ENCODE measurements around the gene SH3PXD2A. TPM values are rescaled to one million over a fixed set of nuclear protein-coding genes. Genes with fewer than 3 reads are reported as not detected.

Gene SH3PXD2A
- total and polyA plus RNA-seq, 10 of the 15 experiments (the other 5 are each of a cell fraction or from before 2014, with no cell fraction given) = 0.63 to 14.0 (median 4.4) TPM

DNA sequence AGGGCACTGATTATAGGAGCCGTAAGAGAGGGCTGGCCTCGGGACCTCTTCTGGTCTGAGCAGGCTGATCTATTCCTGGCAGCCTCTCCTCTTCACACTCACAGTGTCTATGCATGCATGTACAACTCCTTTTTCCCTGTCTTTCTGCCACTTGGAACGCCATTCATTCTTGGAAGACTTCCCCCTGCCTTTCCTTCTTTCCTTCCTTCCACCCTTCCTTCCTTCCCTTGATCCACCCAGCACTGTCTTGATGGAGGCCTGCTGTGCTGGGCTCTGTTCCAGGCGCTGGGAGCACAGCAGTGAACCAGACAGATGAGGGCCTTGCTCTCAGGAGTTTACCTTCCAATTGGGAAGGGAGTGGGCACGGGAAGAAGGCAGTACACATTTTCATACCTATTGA is 114.8 kb downstream of the SH3PXD2A start:
- in situ Hi-C loops (cut with MboI) = no loop called here
- no peak for DNase-seq (ENCODE audit: low read depth, low spot score)
- no peaks in the 10 kb centered on the region for H3K79me2 ChIP-seq (ENCODE audit: control insufficient read depth, insufficient read depth, low read length)
- TF ChIP-seq, protein P1, sequence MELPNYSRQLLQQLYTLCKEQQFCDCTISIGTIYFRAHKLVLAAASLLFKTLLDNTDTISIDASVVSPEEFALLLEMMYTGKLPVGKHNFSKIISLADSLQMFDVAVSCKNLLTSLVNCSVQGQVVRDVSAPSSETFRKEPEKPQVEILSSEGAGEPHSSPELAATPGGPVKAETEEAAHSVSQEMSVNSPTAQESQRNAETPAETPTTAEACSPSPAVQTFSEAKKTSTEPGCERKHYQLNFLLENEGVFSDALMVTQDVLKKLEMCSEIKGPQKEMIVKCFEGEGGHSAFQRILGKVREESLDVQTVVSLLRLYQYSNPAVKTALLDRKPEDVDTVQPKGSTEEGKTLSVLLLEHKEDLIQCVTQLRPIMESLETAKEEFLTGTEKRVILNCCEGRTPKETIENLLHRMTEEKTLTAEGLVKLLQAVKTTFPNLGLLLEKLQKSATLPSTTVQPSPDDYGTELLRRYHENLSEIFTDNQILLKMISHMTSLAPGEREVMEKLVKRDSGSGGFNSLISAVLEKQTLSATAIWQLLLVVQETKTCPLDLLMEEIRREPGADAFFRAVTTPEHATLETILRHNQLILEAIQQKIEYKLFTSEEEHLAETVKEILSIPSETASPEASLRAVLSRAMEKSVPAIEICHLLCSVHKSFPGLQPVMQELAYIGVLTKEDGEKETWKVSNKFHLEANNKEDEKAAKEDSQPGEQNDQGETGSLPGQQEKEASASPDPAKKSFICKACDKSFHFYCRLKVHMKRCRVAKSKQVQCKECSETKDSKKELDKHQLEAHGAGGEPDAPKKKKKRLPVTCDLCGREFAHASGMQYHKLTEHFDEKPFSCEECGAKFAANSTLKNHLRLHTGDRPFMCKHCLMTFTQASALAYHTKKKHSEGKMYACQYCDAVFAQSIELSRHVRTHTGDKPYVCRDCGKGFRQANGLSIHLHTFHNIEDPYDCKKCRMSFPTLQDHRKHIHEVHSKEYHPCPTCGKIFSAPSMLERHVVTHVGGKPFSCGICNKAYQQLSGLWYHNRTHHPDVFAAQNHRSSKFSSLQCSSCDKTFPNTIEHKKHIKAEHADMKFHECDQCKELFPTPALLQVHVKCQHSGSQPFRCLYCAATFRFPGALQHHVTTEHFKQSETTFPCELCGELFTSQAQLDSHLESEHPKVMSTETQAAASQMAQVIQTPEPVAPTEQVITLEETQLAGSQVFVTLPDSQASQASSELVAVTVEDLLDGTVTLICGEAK (IDR thresholded peaks at IDR 0.05; ENCODE audit: borderline replicate concordance) = no peak
- TF ChIP-seq EGR1 (IDR thresholded peaks at IDR 0.05; ENCODE audit: borderline replicate concordance in 1 of 2, low read depth in 2 of 2, low read length in 2 of 2) = no peak
- no peak for TF ChIP-seq NBN (IDR thresholded peaks at IDR 0.05)
- no peak for TF ChIP-seq TARDBP (IDR thresholded peaks at IDR 0.05; ENCODE audit: borderline replicate concordance)
- TF ChIP-seq E2F4 (IDR thresholded peaks at IDR 0.05; ENCODE audit: low read depth, low read length) = no peak
- no peak for TF ChIP-seq HDGF (IDR thresholded peaks at IDR 0.05)
- TF ChIP-seq SREBF1 (IDR thresholded peaks at IDR 0.05; ENCODE audit: low read length) = no peak
- TF ChIP-seq ESRRA (IDR thresholded peaks at IDR 0.05; ENCODE audit: low read length) = no peak
- TF ChIP-seq HDAC6 (IDR thresholded peaks at IDR 0.05; ENCODE audit: unreplicated experiment) = no peak
- TF ChIP-seq MTA3 (IDR thresholded peaks at IDR 0.05; ENCODE audit: borderline replicate concordance, low read length) = no peak
- no peak for TF ChIP-seq GABPA (IDR thresholded peaks at IDR 0.05; ENCODE audit: low read depth)
- no peak for TF ChIP-seq NFYA (IDR thresholded peaks at IDR 0.05; ENCODE audit: borderline replicate concordance, low read depth, low read length)
- no peak for TF ChIP-seq MYB (IDR thresholded peaks at IDR 0.05; ENCODE audit: borderline replicate concordance, low read depth, low read length)
- no peak for TF ChIP-seq KAT2A (conservative IDR thresholded peaks at IDR 0.05; ENCODE audit: control insufficient read depth, low read depth, low read length)
- TF ChIP-seq PBX3 (IDR thresholded peaks at IDR 0.05; ENCODE audit: insufficient replicate concordance, low read depth, low read length) = no peak
- no peak for TF ChIP-seq HDAC2 (IDR thresholded peaks at IDR 0.05)
- no peak for TF ChIP-seq ZNF207 (IDR thresholded peaks at IDR 0.05; ENCODE audit: borderline replicate concordance)
- no peak for TF ChIP-seq IKZF2 (IDR thresholded peaks at IDR 0.05)
- no peak for FAIRE-seq
- H2AFZ ChIP-seq (ENCODE audit: control insufficient read depth, low read depth, low read length) = no peak overlapping the region
- ChIA-PET RAD21 (ENCODE audit: unreplicated experiment) (no interaction called here), SMC1A (ENCODE audit: uncharacterized antibody, unreplicated experiment) (no interaction called here), CTCF (no interaction called here), POLR2A (no interaction called here)
- H3K4me1 ChIP-seq (ENCODE audit: control insufficient read depth, insufficient read depth, low read length) = no peaks in the 10 kb centered on the region
- intact Hi-C loops (cut with micrococcal nuclease; ENCODE audit: unreplicated experiment) = no loop called here
- ATAC-seq = no peak
- H3K27me3 ChIP-seq (replicated peaks in 1 of 2; ENCODE audit: control insufficient read depth in 2 of 2, insufficient read depth in 2 of 2, low read length in 1 of 2) = peaks cover 0 to 3% of the 10 kb centered on the region in 2 experiments; a peak in 1 of 4 replicates
- no peak overlapping the region for H3K27ac ChIP-seq (ENCODE audit: control insufficient read depth, insufficient read depth)
- no TSS peak for BruUV-seq (replicated peaks)
- no peaks in the 10 kb centered on the region for H4K20me1 ChIP-seq (ENCODE audit: control insufficient read depth, insufficient read depth)
- no peaks in the 10 kb centered on the region for H3K36me3 ChIP-seq (ENCODE audit: control insufficient read depth in 2 of 2, insufficient read depth in 2 of 2, low read length in 1 of 2)
- no peak overlapping the region for H3K9ac ChIP-seq (ENCODE audit: control insufficient read depth, insufficient read depth, low read length)
- no peaks in the 10 kb centered on the region; the same call in 2 of the 3 replicates for H3K9me3 ChIP-seq (replicated peaks; ENCODE audit: control insufficient read depth, insufficient read depth, low read length)
- H3K4me3 ChIP-seq = no peak overlapping the region
- 40% methylated on average over 5 of the region's 5 CpGs for WGBS (ENCODE audit: insufficient coverage, insufficient replicate concordance, low lambda C conversion rate, missing lambda C conversion rate)
- no peak overlapping the region for H3K4me2 ChIP-seq (ENCODE audit: control insufficient read depth, insufficient read depth)

All from GM12878 (cell line).